DLD1 (cell line): ENCODE results near the gene PTPMT1.
"Not testable (repeated sequence)": the region's sequence is repeated elsewhere in the genome, so short reads cannot be mapped to it uniquely, and the experiment has no call there.

Experiments used
- in situ Hi-C: cut with HindIII; loops from 2 replicates; pipeline ENCODE4 v1.10.0; 2017; ENCODE audit warnings: low sequenced_read_pairs

The PTPMT1 gene

DNA sequence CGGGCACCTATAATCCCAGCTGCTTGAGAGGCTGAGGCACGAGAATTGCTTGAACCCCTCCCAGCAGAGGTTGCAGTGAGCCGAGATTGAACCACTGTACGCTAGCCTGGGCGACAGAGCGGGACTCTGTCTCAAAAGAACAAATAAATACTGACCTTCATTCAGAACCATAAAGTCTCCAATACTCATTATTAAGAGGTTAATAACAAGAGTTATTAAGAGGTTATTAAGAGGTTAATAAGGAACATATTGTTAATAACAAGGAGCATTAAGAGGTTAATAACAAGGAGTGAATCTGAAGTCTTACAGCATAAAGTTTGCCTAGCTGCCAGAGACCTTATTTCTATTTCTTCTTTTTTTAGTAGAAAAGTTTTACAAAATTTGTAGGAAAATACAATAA is 20.1 kb upstream of the PTPMT1 start:
- in situ Hi-C loops: no loop called here

DNA sequence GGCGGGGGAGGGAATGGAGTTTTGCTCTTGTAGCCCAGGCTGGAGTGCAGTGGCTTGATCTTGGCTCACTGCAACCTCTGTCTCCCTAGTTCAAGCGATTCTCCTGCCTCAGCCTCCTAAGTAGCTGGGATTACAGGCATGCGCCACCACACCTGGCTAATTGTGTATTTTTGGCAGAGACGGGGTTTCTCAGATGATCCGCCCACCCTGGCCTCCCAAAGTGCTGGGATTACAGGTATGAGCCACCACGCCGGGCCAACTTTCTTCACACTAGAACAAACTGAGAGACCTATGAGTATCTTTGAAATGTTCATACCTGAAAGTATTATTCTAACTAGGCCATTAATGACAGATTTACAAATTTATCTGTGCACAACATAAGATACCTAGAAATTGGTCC is 19.1 kb upstream of the PTPMT1 start:
- in situ Hi-C loops: not testable (repeated sequence)

DNA sequence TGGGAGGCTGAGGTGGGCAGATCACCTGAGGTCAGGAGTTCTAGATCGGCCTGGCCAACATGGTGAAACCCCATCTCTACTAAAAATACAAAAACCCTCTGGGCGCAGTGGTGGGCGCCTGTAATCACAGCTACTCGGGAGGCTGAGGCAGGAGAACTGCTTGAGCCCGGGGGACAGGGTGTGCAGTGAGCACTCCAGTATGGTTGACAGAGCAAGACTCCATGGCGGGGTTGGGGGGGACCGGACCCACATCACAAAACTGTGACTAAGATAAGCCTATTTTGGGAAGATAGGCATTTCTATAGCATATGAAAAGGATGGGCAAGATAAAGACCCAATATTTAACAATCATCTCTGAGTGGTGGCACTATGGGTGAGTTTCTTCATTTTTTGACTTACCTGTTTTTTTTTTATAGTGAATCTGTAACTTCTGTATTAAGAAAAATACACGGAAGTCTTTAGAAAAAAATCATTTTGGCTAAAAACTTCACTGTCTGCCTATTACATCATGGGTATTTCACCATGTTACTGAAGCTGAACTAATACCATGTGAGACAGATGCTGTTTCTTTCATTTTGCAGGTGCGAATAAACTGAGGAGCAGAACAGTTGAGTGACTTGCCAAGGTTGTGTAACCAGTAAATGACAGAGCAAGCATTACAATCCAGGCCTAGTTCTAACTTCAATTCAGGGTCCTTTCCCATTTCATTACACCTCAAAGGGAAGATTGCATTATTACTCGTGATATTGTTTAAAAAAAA is 14.9 kb upstream of the PTPMT1 start:
- in situ Hi-C loops: no loop called here

DNA sequence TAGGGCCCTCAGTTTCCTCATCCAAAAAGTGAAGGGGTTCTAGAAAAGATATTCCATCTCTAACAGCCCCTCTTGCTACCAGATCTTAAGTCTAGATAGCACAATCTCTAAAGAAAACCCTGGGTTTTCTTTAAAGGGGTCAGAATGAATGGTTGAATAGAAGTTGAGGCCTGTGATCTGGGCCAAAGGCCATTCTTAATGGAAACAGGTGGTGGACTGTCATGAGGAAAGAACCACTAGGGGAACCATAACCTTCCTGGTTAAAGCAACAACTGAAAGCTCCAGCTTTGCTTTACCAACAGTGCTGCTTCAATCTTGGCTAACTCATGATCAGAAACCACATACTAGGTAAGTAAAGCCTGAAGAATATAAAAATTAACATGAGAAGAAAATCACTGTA is 14.3 kb upstream of the PTPMT1 start:
- in situ Hi-C loops: no loop called here

DNA sequence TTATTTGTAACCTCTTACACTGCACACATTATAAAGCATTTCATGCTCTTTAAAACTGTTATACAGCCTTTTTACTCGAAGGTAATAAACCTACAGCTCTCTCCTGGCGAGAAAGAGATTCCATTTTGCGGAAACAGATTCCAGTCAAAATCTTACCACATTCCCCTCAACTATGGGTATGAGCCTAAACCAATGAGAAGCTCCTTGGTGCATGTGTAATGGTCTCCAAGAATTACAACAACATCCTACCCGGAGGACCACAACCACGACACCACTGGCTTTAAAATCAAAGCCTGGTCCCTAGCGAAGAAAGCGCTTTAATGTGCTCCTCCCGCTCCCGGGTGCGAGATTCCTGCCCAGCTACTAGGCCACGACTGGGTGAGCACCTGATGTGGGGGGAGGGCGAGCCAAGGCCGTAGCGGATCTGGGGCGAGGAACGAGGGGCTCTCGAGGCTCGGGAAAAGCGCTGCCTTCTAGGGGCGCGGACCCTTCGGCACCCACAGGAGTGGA is 13.3 kb upstream of the PTPMT1 start:
- in situ Hi-C loops: no loop called here

DNA sequence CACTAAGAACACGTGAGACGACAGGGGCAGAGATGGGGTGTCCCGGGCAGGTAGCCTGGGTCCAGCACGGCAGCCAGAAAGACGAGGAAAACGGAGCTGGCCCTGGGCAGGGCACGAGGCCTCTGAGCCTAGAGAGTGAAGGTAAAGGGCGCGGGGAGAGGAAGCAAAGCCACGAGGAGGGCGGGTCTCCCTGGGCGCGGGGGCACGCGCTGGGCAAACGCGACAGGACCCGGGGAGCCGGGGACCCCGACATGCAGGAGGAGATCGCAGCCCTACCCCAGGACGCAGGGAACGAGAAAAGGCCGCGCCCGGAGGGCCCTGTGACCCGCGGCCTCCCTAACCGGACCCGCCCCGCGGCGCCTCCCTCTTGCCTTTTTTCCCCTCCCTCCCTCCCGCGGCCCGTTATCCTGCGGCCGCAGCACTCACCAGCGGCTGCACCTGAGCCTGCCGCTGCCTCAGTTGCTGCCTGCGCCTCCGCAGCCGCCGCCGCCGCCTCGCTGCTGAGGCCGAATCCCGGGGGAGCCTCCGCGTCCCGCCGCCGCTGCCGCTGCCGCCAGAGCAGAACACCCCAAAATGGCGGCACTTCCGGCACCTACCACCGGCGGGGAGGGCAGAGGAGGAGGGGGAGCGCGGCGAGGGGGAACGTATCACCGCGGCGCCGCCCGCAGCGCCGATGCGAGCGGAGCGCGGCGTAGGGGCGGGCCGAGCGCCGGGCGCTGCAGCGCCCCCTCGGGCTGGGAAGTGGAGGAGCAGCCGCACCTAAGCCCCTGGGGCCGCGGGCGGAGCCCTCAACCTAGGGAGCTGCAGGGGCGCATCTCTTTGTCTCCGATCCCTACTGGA is 12.6 kb upstream of the PTPMT1 start, which contains the start of gene CELF1:
Gene CELF1 (minus strand): TSS at position 567 of the 840 bp plus-strand sequence. CDS start 53,609 bp downstream, outside the sequence.
- in situ Hi-C loops: no loop called here

DNA sequence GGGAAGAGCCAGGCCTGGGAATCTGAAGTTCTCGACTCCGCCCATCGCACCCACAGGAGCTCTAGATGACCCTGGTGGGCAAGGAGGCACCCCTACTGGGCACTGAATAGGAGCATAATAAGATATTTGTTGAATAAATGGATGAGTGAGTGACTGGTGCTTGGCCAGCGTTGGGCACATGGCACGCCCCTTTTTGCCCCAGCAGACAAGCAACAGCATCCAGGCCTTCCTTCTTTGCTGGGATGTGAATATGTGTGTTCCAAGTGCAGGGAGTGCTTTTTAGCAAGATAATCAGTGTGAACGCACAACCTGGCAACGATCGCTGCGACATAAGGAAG is 12.0 kb upstream of the PTPMT1 start:
- in situ Hi-C loops: no loop called here

DNA sequence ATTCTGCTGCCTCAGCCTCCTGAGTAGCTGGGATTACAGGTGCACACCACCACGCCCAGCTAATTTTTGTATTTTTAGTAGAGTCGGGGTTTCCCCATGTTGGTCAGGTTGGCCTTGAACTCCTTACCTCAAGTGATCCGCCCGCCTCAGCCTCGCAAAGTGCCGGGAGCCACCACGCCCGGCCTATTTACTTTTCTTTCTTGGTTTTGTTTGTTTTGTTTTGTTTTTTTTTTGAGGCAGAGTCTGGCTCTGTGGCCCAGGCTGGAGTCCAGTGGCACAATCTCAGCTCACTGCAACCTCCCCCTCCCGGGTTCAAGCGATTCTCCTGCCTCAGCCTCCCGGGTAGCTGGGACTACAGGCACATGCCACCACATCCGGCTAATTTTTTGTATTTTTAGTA is 8.4 kb upstream of the PTPMT1 start:
- in situ Hi-C loops: not testable (repeated sequence)

DNA sequence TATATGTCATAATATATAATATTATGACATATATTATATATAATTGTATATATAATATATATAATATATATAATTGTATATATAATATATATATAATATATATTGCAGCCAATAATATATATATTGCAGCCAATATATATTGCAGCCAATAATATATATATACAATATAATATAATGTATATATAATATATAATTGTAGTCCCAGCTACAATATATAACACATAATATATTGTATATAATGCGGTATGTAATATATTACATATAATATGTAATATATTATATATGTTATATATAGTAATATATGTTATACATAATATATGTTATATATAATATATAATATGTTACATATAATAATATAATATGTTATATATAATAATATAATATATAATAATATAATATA is 6.7 kb upstream of the PTPMT1 start:
- in situ Hi-C loops: no loop called here

DNA sequence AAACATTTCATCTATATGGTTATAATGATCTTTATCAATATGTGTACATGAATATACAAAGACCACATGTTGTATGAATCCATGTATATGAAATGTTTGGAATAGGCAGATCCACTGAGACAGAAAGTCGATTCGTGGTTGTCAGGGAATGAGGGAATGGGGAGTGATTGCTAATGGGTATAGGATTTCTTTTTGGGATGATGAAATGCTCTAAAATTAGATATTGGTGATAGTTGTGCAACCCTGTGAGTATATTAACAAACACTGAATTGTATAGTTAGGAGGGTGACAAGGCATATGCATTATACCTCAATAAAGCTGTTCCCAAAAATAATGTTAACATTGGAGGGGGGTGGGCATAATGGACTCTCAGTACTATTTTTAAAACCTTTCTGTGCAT is 5.0 kb upstream of the PTPMT1 start:
- in situ Hi-C loops: no loop called here

DNA sequence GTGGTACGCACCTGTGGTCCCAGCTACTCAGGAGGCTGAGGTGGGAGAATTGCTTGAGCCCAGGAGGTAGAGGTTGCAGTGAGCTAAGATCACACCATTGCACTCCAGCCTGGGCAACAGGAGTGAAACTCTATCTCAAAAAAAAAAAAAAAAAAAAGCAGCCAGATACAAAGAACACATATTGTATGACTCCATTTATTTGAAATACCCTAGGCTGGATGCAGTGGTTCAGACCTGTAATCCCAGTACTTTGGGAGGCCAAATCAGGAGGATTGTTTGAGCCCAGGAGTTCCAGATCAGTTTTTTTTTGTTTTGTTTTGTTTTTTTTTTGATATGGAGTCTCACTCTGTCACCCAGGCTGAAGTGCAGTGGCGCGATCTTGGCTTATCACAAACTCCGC is 3.0 kb upstream of the PTPMT1 start:
- in situ Hi-C loops: not testable (repeated sequence)

DNA sequence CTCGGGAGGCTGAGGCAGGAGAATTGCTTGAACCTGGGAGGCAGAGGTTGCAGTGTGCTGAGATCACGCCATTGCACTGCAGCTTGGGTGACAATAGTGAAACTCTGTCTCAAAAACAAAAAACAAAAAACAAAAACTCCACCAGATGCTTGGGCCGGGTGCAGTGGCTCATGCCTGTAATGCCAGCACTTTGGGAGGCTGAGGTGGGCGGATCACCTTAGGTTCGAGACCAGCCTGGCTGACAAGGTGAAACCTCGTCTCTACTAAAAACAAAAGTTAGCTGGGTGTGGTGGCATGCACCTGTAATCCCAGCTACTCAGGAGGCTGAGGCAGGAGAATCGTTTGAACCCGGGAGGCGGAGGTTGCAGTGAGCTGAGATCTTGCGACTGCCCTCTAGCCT is 1.0 kb upstream of the PTPMT1 start:
- in situ Hi-C loops: not testable (repeated sequence)

DNA sequence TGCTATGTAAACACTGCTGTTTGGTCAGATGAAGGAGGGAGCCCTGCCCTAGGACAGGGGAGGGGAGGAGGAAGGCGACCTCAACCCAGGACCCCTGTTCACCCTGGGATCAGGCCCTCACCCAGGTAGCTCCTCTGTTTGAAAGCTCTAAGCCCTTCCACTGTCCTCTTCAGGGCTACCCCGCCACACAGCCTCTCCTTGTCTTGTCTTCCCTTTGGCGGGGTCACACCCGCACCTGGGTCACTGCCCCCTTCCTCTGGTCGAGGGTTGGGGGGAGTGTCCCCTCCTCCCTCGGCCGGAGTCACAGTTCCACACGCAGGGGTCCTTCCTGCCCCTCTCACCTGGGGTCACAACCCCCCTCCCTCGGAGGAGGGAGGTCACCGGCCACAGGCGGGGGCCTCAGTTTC is 463 bp upstream of the PTPMT1 start:
- in situ Hi-C loops: no loop called here

DNA sequence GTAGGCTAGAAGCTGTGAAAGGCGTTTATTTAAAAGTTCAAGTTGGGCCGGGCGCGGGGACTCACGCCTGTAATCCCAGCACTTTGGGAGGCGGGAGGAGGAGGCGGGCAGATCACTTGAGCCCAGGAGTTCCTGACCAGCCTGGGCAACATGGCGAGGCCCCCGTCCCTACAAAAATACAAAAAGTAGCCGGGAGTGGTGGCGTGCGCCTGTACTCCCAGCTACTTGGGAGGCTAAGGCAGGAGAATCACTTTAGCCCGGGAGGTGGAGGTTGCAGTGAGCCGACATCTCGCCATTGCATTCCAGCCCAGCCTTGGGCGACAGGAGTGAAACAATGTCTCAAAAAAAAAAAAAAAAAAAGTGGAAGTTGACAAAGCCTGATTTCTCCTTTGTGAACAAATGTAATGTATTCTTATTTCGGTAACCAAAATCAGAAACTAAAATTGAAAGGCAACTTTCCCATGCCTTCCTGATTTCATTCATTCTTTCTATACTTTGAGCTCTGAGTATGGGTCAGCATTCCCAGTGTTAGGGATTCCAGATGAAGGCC is 825 bp downstream of the PTPMT1 start:
- in situ Hi-C loops: no loop called here

DNA sequence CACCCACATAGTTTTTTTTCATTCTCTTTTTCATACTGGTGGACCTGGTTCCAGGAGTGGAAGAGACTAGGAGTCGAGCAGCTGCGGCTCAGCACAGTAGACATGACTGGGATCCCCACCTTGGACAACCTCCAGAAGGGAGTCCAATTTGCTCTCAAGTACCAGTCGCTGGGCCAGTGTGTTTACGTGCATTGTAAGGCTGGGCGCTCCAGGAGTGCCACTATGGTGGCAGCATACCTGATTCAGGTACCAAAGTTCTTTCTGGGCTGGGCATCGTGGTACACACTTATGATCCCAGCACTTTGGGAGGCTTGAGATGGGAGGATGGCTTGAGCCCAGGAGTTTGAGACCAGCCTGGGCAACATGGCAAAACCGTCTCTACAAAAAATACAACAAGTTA is 4.2 kb downstream of the PTPMT1 start:
- in situ Hi-C loops: no loop called here

DNA sequence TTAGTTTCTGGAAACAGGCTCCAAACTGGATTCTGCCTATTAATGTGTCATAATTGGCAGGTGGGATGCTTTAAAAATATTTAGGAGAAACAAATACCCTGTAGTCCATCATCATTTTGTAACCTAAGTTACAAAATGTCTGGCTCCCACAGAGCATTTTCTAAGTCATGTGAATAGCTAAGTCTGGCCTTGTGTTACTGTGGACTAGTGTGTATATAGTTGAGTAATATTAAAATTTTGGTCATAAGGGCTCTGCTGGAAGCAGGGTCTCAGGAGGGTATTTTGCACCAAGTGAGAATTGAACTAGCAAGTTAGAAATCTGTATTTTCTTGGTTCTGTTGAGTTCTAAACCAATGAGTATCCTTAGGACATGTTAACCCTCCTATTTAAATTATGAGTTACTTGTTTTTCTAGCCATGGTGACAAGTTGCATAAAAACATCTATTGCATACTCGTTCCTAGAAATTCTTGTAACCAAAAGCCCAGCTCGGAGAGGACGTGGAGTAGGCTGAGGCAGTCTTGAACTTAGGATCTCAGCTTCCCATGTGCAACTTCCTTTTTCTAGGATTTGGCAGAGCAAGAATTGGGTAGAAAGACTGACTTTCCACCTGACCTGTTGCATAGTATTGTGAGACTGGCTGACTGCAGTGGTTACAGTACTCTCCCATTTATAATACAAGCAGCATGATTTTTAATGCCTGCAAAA is 5.4 kb downstream of the PTPMT1 start:
- in situ Hi-C loops: no loop called here

DNA sequence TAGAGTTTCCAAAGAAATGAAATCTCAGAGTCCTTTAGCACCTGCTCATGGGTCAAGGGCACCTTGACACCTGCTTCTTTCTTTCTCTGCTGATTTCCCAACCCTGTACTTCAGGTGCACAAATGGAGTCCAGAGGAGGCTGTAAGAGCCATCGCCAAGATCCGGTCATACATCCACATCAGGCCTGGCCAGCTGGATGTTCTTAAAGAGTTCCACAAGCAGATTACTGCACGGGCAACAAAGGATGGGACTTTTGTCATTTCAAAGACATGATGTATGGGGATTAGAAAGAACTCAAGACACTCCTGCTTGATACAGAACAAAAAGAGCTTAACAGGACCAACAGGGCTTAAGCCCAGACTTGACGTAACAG is 5.9 kb downstream of the PTPMT1 start:
- in situ Hi-C loops: no loop called here

DNA sequence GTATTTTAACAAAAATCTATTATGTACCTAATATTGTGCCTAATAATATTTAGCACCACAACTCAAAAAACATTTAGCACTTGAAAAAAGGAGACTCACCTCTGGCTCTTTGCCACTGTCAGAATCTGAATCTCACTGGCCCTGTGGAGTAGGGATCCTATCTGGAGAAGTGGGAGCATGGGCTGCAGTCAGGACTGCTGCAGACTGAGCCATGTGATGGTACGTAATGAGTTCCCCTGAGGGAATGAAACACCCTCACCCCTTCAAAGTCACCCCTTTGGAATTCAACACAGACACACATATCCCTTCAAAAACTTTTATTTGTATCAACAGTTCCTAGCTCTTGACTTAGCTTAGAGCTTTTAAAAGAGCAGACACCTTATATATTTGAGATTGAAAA is 6.5 kb downstream of the PTPMT1 start:
- in situ Hi-C loops: no loop called here

DNA sequence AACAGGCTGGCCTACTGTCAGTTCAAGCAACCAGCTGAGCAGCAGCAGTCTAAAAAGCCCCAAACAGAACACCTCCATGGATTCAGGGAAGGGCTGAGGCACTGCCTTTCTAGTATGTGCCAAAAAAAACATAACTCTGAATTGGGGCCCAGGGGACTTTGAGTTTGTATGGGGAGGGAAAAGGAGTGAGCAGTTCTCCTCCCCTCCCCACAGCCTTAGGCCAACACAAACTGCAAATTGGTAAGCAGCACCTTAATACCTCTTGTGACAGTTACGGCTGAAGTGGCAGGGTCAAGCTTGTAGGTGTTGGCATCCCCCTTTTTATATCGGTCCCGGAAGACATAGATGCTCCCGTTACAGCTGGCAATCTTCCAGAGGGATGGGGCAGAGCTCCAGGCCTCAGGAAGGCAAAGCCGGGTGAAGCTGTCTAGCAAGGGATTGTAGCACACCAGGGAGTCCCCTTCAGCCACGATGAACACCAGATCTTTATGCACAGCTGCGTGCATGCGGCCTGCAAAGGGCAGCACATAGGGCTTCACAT is 7.4 kb downstream of the PTPMT1 start:
- in situ Hi-C loops: no loop called here

DNA sequence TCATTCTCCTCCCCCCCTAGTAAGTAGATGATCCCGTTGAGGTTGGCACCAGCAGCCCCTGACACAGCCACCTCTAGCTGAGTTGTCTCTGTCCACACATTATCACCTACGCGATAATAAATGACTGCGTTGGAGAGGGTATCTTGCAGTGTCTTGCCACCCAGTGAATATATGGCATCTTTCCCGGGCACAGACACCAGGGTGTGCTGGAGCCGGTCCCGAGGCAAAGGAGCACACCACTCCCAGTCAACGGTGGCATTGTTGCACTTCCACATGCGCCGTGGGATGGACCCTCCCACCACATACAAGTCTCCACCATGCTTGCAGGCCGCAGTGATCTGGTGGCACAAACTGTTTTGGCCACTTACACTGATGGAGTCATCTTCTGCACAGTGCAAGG is 7.9 kb downstream of the PTPMT1 start:
- in situ Hi-C loops: no loop called here

DNA sequence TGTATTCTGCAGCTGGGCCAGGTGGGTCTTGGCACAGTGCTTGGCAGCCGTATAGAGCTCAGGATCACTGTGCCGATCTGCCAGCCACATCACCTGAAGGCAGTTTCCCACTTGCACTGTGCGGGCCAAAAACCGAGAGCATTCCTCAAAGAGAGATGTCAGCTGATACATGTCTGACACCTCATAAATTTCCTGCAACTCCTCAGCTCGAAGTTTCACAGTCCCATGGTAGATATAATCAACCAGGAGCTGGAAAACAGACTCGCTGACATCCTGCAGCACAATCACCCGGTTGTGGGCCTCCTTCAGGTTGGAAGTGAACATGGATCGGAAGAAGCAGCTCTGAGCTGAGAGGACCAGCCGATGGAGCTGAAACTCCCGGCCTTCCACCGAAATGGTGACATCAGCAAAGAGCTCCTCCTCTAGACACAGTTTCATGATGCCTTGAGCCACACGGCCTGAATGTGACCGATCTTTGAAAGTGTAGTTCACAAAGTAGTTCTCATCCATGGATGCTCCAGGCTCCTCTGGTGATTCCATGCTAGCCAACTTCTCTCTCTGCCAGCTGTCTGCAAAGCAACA is 12.2 kb downstream of the PTPMT1 start:
- in situ Hi-C loops: no loop called here
